AG04450 (cell line): Measurements from ENCODE around the gene SHOC2. TPM values are rescaled to one million over a fixed set of nuclear protein-coding genes. Genes with fewer than 3 reads are reported as not detected.

Experiments used
- CTCF ChIA-PET: fragments of 300-600, 350-600 bp; formaldehyde crosslinking; extraction: SDS; loops from one replicate; lab custom pipeline; 2022; ENCODE audit warnings: antibody characterized with exemption, inconsistent platforms; lab: Charles Lee
- POLR2A ChIA-PET: fragments of 350-600 bp; formaldehyde crosslinking; extraction: SDS; loops from one replicate; lab custom pipeline; 2021; ENCODE audit warnings: antibody characterized with exemption, inconsistent platforms; lab: Yijun Ruan, JAX
- DNase-seq: peaks from one replicate; pipeline ENCODE4 v3.0.0-alpha.2; 2011; ENCODE audit warnings: low read depth, low spot score
- H3K27ac ChIP-seq: one replicate; pipeline ENCODE4 v1.5.1; 2012; ENCODE audit warnings: low read depth, low read length, control low read depth
- H3K27me3 ChIP-seq: one replicate; pipeline ENCODE4 v1.6.0; 2012; ENCODE audit warnings: low read length; ENCODE audit not compliant: control insufficient read depth, insufficient read depth
- H3K4me3 ChIP-seq: 2 replicates; pipeline ENCODE4 v1.5.1; 2011; ENCODE audit warnings: mild to moderate bottlenecking, low read depth, low read length, control low read depth
- H3K9me3 ChIP-seq: 2 replicates; pipeline ENCODE4 v1.5.1; 2012; ENCODE audit warnings: low read length; ENCODE audit not compliant: control insufficient read depth, insufficient read depth
- CTCF ChIP-seq: IDR thresholded peaks from 2 replicates; pipeline ENCODE4 v1.5.1; 2011; ENCODE audit warnings: low read depth, low read length, control low read depth, inconsistent platforms
- polyA plus RNA-seq: library from polyadenylated mRNA; depleted of rRNA; stranded (reverse); fragments of >200 nt; gene quantifications from 2 replicates; pipeline ENCODE4 v1.2.3, GENCODE V29; 2011; rRNA removed
- small RNA-seq: library from RNA; depleted of rRNA; stranded (forward); fragments of <200 nt; gene quantifications from one replicate; pipeline ENCODE3, GENCODE V24; 2012; ENCODE audit warnings: low read depth; ENCODE audit not compliant: insufficient read length

The SHOC2 gene
- polyA plus RNA-seq, 1 experiment, result 33.3 TPM

DNA sequence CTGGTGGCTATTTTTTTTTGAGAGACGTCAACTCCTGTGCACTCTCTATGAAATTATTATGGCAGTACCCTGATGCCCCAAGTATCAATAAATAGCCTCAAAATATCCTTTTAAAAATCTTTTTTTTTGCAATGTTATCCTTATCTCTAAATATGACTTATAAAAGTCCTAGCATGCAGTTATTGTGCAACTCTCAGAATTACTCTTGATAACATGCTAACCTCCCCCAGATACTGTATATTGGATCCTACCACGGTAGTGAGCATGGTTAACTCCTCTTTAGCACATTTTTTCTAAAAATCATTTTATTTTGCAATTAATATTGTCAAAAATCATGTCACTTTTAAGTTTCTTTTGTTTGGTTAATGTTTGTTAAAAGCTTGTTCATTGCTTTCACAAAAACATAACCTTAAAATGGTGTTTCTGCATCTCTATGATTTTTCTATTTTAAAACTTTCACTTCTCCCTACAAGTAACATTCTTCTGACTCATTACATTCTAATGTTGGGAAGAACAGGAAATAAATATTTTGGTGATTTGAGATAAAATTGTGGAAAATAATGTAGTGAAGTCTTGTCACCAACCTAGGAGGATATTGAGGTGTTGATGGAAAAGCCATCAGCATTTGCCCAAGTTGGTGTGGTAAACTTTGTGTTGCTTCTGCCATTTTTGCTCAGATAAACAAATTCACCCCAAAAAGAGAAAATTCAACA is 115.3 kb downstream of the SHOC2 start:
- Histone ChIP-seq H3K27ac (no peak overlapping the region), H3K27me3 (no peaks in the 10 kb centered on the region), H3K9me3 (peaks cover 16% of the 10 kb centered on the region), H3K4me3 (no peak overlapping the region)
- no peak for DNase-seq
- CTCF ChIA-PET, result interaction anchor here (0.7 kb wide), 1 partner anchor 291 kb away, joined by 3 read pairs; no protein-coding TSS in a partner anchor
- POLR2A ChIA-PET, result no interaction called here
- TF ChIP-seq CTCF, result no peak

- ChIA-PET CTCF (no interaction called here), POLR2A (no interaction called here)
- no peaks in the 10 kb centered on the region for H3K27me3 ChIP-seq
- no peak overlapping the region for H3K4me3 ChIP-seq
- no peak for DNase-seq
- H3K9me3 ChIP-seq, result peaks cover 15% of the 10 kb centered on the region
- TF ChIP-seq CTCF, result no peak
- H3K27ac ChIP-seq, result no peak overlapping the region
Measured at GRCh38 chr10:111035542-111035941, 116.1 kb downstream of the SHOC2 start.

- Histone ChIP-seq H3K4me3 (no peak overlapping the region), H3K9me3 (peaks cover 8% of the 10 kb centered on the region), H3K27me3 (no peaks in the 10 kb centered on the region), H3K27ac (no peak overlapping the region)
- no peak for DNase-seq
- ChIA-PET CTCF (interaction anchor here (0.7 to 1.1 kb wide), 4 partner anchors 13 to 292 kb away, joined by 3 to 4 read pairs (median 3); partner anchors contain the start of gene ADRA2A), POLR2A (interaction anchor here (0.5 kb wide), 1 partner anchor 236 kb away, joined by 8 read pairs; no protein-coding TSS in a partner anchor)
- peak; percentile 33; the same call in 1 of the 2 replicates for TF ChIP-seq CTCF
Measured at GRCh38 chr10:111037858-111038257, 118.5 kb downstream of the SHOC2 start.

DNA sequence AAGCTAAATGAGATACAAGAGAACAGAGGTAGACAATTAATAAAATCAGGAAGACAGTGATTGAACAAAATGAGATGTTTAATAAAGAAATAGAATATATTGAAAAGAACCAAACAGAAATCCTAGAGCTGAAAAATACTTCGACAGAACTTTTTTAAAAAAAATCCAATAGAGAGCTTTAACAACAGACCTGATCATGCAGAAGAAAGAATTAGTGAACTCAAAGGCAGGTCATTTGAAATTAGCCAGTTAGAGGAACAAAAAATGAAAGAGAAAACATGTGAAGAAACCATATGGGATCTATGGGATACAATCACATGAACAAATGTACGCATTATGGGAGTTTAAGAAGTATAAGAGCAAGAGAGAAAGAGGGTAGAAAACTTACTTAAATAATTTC is 120.1 kb downstream of the SHOC2 start:
- TF ChIP-seq CTCF, result no peak
- Histone ChIP-seq H3K27ac (no peak overlapping the region), H3K27me3 (no peaks in the 10 kb centered on the region), H3K9me3 (peaks cover 15% of the 10 kb centered on the region), H3K4me3 (no peak overlapping the region)
- DNase-seq, result no peak
- POLR2A ChIA-PET, result no interaction called here
- CTCF ChIA-PET, result no interaction called here

- no peaks in the 10 kb centered on the region for H3K9me3 ChIP-seq
- TF ChIP-seq CTCF, result no peak
- H3K27ac ChIP-seq, result no peak overlapping the region
- ChIA-PET CTCF (no interaction called here), POLR2A (no interaction called here)
- DNase-seq, result no peak
- no peaks in the 10 kb centered on the region for H3K27me3 ChIP-seq
- H3K4me3 ChIP-seq, result no peak overlapping the region
Measured at GRCh38 chr10:111057006-111057405, 137.6 kb downstream of the SHOC2 start.

Small RNA genes lying within 50 kb of the gene (small RNA-seq; reads per million reads assigned to genes)
- 20.4 reads per million, percentile 79 among the genes with 10 or more reads in this experiment for gene MIR548E

Other genes starting within 250 kb of the SHOC2 start
- gene PDCD4, start 47.7 kb upstream of the SHOC2 start, polyA plus RNA-seq, result 66.0 and 95.4 TPM in 2 replicates
- 29.9 and 41.5 TPM in 2 replicates for gene BBIP1, start 424 bp upstream of the SHOC2 start, polyA plus RNA-seq
- gene ADRA2A, start 157.4 kb downstream of the SHOC2 start, polyA plus RNA-seq, result not detected in 2 replicates